ENCODE data around the gene NPC2. TPM values are rescaled to one million over a fixed set of nuclear protein-coding genes. Genes with fewer than 3 reads are reported as not detected.

Gene NPC2
- total RNA-seq, 1 donor from 2014 or later, result 247 TPM

Other genes with a start within 250 kb of the NPC2 start
- gene ABCD4, start 190.4 kb downstream of the NPC2 start, total RNA-seq, result 36.5 and 55.6 TPM in 2 replicates
- gene VRTN, start 144.8 kb downstream of the NPC2 start, total RNA-seq, result not detected in 2 replicates
- gene SYNDIG1L, start 67.1 kb downstream of the NPC2 start, total RNA-seq, result not detected in 2 replicates
- gene ISCA2, start 460 bp upstream of the NPC2 start, total RNA-seq, result 14.9 and 15.5 TPM in 2 replicates
- 42.4 and 68.2 TPM in 2 replicates for gene LTBP2, start 118.9 kb upstream of the NPC2 start, total RNA-seq
- gene AREL1, start 219.8 kb upstream of the NPC2 start, total RNA-seq, result 40.1 and 64.6 TPM in 2 replicates
- 35.6 and 66.0 TPM in 2 replicates for gene FCF1, start 219.8 kb upstream of the NPC2 start, total RNA-seq

Data from renal cortical epithelial cell (primary cell).